ENCODE results near the gene ENSA.

GRCh38 chr1:150622303-150622975 lies 7.0 kb downstream of the ENSA start:
- TF ChIP-seq, protein P1, sequence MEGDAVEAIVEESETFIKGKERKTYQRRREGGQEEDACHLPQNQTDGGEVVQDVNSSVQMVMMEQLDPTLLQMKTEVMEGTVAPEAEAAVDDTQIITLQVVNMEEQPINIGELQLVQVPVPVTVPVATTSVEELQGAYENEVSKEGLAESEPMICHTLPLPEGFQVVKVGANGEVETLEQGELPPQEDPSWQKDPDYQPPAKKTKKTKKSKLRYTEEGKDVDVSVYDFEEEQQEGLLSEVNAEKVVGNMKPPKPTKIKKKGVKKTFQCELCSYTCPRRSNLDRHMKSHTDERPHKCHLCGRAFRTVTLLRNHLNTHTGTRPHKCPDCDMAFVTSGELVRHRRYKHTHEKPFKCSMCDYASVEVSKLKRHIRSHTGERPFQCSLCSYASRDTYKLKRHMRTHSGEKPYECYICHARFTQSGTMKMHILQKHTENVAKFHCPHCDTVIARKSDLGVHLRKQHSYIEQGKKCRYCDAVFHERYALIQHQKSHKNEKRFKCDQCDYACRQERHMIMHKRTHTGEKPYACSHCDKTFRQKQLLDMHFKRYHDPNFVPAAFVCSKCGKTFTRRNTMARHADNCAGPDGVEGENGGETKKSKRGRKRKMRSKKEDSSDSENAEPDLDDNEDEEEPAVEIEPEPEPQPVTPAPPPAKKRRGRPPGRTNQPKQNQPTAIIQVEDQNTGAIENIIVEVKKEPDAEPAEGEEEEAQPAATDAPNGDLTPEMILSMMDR (IDR thresholded peaks at IDR 0.05), result no peak
- TF ChIP-seq POLR2A (IDR thresholded peaks at IDR 0.05), result no peak

All from adrenal gland (tissue), 5 donors.